ENCODE data around the gene TBCD.

DNA sequence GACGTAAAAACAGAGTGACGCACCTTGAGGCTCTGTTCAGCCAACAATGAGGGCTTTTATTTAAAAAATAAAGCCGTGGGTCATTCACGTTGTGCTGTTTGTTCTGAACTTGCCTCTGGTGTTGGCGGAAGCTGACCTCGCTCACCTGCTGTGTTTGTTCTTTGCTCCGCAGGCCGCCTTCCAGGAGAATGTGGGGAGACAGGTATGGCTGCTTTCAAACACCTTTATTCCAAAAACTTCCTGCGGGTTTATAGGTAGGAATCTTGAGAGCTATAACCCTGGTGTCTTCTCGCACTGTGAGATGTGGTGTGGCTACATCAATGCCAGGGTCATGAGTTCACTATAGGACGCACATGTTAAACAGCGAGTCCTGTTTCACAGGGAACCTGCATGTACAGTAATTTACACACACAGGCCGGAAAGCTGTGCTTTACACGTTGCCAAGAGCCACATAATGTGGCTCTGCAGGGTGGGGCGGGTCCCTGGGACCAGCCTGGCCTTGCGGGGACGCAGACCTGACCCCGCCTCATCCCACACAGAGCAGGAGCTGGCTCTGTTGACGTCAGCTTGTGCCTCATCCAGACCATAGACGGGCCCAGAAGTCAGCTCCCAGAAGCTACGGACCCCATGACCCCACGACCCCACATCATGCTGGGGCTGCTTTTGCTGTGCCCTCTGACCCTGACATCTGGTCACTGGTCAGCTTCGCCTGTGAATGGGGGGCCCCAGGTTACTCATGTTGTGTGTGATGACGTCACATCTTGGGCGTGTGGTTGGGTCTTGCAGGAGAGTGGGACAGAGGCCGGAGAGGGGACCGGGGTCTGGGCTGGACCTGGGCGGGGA, 137.9 kb downstream of the TBCD start:
- TF ChIP-seq, protein P1, sequence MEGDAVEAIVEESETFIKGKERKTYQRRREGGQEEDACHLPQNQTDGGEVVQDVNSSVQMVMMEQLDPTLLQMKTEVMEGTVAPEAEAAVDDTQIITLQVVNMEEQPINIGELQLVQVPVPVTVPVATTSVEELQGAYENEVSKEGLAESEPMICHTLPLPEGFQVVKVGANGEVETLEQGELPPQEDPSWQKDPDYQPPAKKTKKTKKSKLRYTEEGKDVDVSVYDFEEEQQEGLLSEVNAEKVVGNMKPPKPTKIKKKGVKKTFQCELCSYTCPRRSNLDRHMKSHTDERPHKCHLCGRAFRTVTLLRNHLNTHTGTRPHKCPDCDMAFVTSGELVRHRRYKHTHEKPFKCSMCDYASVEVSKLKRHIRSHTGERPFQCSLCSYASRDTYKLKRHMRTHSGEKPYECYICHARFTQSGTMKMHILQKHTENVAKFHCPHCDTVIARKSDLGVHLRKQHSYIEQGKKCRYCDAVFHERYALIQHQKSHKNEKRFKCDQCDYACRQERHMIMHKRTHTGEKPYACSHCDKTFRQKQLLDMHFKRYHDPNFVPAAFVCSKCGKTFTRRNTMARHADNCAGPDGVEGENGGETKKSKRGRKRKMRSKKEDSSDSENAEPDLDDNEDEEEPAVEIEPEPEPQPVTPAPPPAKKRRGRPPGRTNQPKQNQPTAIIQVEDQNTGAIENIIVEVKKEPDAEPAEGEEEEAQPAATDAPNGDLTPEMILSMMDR (IDR thresholded peaks at IDR 0.05; ENCODE audit: low read length): no peak
- TF ChIP-seq EZH2 (optimal IDR thresholded peaks at IDR 0.05; ENCODE audit: low read depth, low read length) (no peak), EZH2phosphoT487 (IDR thresholded peaks at IDR 0.05; ENCODE audit: low read length) (no peak)
